Stromal cell of bone marrow (primary cell): ENCODE results near the gene NPHP4.
A peak's percentile ranks its signal among the peaks of the same experiment; 100 is the strongest.
"Not testable (repeated sequence)": the region's sequence is repeated elsewhere in the genome, so short reads cannot be mapped to it uniquely, and the experiment has no call there.

Experiments
- DNase-seq: peaks from one replicate; pipeline ENCODE4 v3.0.0-alpha.2; 2012; ENCODE audit warnings: low read depth

The NPHP4 gene

DNA sequence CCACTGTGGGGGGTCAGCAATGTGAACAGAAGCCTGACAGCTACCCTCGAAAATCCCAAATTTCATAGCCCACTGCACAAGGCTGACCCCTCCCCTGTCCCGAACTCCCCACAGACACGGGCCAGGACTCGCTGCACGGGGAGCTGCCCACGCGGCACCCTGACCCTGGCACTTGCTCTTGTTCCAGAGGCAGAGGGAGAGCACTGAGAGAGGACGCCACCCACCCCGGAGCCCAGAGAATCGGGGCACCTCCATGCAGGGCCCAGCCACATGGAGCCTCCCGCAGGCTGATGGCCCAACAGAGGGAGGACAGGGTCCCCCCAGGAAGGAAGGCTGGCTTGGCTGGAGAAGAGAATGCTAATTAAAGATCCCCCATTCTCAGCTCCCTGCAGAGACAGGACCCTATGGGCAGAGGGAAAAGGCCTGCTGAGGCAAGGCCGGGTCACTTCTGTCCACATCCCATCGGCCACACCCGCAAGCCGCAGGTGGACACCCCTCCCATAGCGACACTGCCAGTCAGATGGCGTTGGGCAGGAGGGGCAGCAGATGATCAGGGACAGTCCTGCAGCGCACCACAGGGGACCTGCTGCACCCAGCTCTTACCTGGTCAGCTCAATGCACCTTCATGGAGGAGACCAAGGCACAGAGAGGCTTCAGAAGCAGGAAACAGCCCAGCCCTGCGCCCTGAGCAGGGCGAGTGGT, 136.9 kb downstream of the NPHP4 start:
- no peak for DNase-seq

DNA sequence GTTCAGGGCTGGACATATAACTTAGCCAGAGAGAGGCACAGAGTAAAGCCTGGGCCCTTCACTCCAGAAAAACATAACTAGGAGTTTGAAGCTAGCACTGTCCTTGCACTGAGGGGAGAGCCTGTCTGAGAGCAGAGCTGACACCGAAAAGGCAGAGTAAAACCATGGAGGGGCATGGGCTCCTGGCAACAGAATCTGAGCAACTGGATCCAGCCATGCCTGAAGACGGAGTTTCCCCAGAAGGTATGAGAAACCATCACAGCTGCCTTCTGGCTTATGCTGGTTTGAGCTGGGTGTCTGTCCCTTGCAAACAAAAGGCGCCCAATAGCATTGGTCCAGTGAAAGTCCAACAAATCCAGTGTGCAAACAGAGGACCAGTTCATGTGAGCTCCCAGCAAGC, 137.5 kb downstream of the NPHP4 start:
- DNase-seq, result no peak

DNA sequence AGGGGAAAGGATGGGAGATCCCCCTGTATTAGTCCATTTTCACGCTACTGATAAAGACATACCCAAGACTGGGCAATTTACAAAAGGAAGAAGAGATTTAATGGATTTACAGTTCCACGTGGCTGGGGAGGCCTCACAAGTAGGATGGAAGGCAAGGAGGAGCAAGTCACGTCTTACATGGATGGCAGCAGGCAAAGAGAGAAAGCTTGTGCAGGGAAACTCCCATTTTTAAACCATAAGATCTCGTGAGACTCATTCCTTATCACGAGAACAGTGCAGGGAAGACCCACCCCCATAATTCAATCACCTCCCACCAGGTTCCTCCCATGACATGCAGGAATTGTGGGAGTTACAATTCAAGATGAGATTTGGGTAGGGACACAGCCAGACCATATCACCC, 138.4 kb downstream of the NPHP4 start:
- not testable (repeated sequence) for DNase-seq

DNA sequence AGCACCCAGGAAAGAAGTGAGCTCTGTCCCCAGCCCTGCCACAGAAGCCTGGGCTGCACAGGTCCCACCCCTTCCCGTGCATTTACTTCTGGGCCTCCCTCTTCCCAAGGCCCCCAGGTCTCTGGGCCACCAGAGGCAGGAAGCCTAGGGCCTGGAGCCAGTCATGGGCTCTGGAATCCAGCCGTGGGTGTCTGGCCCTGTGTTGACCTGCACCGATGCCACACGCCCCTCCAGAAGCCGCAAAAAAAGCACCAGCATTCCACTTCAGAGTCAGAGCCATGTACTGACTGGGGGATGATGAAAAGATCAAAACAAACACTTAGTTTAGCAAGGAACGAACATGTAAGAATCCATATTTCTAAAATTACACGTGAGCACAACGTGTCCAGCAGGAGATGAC, 141.7 kb downstream of the NPHP4 start:
- DNase-seq, result no peak

DNA sequence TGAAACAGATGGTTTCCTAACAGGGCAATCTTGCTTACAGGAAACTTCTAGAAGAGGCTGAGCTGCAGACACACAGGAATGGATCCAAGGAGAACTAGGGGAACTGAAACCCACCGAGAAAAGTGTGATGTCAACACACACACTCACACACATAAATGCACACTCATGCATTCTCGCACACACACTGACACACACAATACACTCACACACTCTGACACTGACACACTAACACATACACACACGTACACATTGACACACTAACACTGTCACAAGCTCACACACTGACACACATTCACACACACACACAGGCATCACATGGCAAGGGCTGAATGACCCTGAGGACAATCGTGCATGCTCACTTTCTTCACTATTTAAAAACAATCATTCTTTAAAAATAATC, 142.7 kb downstream of the NPHP4 start:
- no peak for DNase-seq

DNA sequence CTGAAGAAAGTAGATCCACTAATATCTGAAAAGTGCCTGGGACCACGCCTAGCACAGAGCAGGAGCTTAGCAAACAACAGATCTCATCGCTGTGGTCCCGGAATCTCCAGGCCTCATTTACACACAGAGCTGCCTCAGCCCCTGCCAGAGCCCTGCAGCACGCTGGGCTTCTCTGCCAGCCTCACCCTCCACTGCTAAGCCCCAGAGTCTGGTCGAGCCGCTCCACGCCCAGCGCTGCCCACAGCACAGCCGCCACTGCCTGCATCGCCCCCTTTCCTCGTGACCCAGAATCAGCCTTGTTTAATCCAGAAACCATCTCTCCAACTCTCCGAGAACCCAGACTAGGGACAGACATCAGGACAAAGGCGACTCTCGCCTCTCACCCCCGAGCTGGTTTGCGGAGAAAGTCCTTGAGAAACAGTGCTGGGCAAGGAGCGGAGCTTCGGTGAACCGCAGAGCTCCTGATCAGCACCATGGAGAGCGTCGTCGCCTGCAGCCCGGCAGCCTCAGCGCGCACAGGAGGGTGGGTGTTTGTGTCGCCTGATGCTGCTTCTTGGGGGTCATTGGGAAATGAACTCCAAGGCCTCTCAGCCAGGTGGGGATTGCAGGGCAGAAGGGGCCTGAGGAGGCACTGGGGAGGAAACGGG, 145.1 kb downstream of the NPHP4 start:
- peak; percentile 1 for DNase-seq

DNA sequence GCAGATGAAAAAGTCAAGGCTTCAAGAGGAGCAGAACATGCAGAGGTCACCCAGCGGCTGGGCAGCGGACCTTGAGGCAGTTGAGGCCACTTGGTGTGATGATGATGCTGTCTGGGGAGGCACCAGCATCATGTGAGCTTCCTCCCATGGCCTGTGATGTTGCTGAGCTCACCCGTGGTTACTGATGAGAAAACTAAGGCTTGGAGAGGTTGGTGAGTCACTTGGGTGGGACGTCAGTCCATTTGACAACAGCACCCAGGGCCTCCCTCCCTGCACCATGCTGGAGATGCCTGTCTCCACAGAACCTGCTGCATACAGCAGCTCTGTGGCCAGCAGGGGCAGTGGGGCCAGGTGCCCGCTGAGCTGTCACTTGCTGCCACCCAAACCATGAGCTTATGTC, 146.8 kb downstream of the NPHP4 start:
- peak; percentile 2 for DNase-seq

DNA sequence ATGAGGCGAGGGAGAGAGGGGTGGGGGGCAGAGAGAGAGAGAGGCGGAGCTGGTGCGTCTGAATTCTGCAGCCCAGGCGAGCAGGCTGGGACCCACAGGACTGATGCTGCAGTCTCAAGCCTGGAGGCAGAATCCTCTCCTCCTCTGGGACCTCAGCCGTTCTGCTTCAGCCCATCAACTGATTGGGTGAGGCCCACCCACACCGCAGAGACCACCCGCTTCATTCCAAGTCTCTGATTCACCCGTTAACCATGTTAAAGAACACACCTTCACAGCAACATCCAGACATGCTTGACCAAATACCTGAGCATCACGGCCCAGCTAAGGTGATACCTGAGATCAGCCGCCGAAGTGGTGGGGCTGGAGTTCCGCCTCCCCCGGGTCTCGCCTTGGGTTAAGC, 147.8 kb downstream of the NPHP4 start:
- DNase-seq, result no peak

DNA sequence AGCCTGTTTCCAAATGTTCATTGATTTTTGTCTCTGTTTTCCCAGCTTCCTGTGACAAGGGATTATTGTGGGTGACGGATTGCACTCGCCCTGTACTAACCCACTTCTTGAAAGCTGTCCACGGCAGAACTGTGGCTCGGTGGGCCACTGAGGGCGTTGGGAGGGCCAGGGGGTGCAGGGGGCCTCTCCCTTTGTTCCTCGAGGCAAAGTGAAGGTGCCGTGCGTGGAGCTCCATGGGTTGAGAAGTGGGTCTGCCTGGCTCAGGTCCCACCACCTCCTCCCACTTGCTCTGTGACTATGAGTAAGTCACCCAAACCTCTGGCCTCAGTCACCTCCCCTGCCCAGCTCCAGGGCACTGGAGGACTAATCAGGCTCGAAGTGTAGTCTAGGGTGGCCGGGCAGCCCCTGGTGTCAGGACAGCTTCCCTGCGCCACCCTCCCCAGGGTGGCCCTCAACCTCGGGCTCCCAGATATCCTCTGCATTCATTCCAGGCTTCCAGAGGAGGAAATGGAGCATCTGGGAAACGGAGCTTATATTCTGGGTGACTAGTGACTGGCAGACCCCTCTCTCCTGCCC, 148.6 kb downstream of the NPHP4 start:
- no peak for DNase-seq

DNA sequence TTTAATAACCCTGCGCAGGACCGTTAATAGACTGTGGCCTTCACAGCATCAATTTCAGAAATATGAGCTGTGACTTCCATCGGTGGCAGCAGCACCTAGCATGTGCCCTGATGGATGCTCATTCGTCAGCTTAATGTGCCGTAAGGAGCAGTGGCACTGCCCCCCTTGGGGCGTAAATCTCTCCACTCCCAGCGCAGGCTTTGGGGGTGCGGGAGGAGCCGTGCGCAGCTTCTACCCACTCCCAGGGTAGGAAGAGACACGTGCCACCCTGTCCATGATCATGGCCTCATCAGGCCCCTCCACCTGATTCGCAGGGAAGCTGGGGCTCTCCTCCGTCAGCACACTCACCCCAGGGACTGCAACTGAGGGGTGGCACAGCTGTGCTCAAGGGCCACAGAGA, 149.5 kb downstream of the NPHP4 start:
- DNase-seq, result no peak

DNA sequence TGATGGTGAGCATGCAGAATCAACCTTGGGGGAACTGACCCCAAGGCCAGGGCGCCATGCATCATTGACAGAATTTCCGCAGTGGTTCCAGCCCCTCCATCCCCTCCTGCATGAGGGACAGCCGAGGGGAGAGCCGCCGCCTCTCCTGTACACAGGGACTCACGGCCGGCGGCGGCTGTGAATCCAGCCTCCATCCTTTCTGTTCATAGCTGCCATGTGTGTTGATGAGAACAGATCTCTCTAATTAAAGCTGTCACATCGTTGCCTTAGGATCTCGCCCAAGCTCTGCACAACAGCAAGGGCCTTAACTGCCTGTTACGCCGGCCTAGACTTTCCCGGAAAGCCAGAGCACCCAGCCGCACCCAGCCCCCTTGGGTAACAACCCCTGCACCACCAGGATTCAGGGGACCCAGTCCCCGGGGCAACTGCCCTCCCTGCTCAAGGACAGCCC, 151.6 kb downstream of the NPHP4 start:
- DNase-seq, result no peak

DNA sequence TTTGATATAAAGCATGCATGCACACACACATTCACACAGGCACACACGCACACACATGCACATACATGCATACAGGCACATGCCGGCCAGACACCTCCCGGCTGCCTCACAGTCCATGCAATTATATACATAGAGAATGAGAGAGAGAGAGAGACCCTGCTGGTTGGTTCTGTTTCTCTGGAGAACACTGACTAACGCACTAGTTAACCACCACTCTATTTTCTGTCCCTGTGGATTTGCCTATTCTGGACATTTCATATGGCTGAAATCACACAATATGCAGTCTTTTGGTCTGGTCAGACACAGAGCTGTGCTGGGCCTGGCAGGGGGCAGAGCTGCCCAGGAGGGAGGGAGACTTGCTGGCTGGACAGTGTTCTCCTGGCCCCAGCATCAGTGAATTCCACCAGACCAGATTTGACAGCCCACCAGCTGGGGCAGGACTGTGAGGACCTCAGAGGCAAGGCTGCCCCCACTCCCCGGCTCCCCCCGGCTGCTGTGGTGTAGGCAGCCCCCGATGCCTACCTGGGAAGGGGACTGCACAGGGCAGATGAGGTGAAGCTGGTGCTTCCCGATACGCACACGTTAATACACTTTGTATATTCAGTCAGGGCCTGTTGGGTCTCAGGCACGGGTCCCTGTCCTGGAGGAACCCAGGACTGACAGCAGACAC, 152.2 kb downstream of the NPHP4 start:
- no peak for DNase-seq

DNA sequence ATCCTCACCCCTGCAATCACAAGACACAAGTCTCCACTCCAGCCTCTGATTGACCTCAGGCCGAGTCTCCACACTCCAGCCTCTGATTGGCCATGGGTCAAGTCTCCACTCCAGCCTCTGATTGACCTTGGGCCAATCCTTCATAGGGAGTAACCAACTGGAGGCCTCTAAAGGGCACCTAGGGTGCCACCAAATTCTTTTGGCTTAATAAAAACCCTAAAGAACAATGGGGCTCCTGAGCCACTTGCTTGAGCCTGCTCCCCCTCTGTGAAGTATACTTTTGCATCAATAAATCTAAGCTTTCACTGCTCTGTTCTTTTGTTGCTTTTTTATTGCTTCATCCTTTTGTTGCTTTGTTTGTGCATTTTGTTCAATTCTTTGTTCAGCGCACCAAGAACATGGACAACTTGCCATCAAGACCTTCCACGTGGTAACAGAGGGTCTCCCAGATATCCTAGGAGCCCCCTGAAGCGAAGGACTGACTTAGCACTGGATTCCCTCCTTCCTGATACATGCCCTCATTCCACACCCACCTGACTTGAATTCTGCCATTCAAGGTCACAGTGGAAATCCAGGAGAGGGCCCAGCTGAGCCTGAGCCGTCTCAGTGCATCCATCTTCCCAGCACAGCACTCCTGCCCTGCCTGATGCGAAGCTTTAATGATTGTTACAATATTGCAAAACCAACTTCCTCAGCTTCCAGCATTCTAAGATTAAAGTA, 152.9 kb downstream of the NPHP4 start:
- DNase-seq, result no peak

DNA sequence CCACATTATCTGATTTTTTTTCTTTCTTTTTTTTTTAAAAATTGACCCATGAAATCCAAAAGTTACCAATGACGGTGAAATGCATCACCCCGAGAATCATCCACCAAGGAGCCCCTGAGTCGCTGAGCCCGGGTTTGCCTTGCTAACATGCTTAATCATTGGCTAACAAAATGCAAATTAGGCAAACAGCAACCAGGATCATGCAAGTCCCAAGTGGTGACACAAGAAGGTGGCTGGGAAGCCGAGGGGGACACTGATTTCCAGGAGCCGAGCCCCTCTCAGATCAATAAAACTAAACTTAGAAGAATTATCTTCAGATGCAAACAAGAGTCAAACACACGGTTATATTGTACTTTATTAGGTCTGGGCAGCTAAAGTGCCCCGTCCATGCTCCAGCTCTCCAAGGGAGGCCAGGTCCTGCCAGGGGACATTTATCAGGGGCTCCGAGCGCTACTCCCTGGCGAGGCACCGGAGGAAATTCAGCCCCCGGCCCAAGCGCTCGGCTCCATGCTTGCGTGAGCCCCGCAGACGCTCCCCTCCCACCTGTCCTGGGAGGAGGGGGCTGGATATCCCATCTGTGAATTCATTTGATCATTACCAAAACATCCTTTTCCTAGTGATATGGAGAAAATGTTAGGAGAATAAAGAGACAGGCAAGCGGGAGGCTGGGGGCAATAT, 154.1 kb downstream of the NPHP4 start:
- no peak for DNase-seq

DNA sequence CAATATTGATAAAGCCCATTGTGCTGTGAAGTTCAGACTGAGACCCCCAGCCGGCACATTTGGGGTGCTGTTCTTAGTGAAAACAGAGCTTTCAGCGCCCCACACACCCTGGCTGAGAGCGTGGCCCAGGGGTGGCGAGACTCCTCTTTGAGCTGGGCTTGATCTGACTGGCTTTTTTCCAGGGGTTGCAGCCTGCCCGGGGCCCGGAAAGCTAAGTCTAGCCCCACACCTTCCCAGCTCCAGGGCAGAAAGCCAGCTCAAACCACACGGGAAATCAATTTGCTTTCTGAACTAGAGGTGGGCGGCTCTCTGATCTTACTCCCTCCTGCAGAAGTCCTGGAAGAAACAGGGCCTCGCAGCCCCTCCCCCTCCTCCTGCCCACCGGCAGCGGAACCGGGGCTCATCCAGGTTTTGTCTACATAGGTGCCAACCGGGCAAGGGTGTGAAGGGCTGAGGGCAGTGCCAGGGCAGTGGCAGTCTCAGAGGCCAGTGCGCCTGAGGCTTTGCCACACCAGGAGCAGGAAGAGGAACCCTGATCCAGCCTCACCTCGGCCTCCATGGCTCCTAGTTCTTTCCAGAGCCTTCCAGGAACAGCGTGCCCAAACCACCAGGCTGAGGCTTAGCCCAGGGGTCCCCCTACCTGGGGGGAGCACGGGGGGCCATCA, 155.3 kb downstream of the NPHP4 start:
- DNase-seq, result no peak

DNA sequence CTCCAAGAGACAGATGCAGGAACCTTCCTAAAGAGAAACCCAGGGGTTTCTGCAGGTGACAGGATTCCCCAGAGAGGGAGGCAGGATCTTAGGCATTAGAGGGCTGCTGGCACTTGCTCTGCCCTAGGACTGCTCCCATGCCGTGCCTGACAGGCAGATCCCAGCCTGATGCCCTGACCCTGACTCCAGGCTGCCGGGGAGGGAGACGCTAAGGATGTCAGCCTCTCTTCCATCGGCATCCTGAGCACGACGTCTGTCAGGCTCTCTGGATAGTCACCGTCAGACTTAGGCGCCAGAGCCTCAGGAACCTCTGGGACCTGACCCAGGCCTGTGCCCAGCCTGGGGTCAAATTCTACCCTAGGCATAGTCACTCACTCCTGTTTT, 157.1 kb downstream of the NPHP4 start:
- no peak for DNase-seq

DNA sequence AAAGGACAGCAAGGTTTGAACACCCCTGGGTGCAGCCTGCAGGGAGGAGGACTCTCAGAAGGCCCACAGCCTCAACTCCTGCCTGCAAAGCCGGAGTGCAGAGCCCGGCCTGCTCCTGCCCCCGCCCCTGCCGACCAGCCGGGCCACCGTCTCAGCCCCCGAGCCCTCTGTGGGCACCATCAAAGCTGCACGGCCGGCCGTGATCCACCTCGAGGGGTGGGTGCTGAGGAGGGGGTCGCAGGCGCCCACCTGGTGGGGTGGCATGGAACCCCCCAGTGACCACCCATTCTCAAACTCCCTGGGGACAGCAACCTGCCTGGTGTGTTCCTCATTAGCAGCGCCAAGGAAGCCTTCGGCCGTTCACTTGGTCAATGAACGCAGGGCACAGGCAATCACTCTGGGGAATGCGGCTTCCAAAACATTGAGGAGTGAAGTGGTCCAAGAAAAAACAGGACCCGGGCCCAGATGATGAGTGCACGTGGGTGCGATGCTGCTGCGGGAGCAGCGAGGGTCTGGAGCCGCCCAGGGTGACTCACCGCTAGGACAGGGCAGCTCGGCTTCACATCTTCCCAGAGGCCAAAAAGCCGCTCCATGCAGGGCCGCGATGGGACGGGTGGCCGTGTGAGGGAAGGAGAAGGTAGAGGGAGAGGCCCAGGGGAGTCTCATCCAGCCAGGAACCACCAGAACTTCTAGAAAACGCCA, 157.6 kb downstream of the NPHP4 start:
- no peak for DNase-seq

DNA sequence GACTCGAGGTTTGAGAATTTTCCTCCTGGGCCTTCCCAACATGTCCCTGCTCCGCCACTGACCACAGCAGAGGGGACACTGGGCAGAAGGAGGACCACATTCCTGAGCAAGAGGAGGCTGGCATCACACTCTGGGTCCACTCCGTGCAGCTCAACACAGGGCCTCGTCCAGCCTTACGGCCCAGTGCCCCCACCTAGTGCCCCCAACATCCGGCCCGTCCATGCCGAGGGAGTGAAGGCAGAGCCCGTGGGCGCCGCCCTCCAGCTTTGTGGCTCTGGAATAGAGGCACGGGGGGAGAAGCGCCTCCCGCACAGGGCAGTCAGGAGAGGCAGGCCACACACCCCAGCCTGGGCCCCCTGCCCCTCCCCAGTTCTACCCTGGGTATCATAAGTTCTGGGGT, 158.3 kb downstream of the NPHP4 start:
- DNase-seq, result no peak

DNA sequence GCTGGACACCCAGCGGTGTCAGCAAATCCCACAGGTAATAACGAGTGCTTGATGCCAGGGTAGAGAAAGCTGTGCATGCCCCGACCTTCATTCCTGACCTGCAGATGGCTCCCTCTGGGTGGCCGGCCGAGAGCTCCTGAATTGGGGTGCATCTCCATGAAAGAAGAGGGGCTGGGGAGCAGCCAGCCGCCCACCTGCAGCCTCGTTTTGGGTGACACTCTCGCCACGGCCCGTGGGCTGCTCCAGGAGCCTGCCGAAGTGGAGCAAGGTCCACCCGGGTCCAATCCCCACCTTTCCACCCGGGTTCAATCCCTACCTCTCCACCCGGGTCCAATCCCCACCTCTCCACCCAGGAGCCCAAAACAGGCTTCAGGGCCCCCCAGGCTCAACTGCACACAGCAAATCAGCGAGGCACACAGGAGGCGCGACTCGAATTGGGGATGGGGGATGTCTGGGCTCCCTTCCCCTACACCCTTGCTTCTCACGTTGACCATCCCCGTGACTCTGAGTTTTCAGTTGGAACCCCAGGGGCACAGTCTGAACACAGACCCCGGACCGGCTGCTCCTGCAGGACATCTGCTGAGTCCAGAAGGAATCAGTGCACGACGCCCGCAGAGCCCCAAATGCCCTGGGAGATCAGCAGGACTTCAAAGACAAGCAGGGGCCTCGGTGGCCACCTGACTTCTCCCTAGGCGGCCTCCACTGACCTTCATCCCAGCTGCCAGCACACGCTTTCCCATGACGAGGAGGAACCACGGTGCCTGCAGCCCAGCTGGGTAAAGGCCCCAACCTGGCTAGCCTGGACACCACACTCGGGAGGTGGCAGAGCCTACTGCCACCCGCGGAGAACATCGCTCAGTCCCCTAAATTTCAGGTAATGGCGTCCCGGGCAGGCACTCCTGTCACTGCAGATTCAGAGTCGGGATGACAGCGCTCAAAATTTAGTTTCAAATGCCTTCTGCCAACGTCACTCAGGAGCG, 159.0 kb downstream of the NPHP4 start:
- no peak for DNase-seq
